Measurements from ENCODE around the gene OPTC.
A peak's percentile ranks its signal among the peaks of the same experiment; 100 is the strongest.

Gene OPTC

DNA sequence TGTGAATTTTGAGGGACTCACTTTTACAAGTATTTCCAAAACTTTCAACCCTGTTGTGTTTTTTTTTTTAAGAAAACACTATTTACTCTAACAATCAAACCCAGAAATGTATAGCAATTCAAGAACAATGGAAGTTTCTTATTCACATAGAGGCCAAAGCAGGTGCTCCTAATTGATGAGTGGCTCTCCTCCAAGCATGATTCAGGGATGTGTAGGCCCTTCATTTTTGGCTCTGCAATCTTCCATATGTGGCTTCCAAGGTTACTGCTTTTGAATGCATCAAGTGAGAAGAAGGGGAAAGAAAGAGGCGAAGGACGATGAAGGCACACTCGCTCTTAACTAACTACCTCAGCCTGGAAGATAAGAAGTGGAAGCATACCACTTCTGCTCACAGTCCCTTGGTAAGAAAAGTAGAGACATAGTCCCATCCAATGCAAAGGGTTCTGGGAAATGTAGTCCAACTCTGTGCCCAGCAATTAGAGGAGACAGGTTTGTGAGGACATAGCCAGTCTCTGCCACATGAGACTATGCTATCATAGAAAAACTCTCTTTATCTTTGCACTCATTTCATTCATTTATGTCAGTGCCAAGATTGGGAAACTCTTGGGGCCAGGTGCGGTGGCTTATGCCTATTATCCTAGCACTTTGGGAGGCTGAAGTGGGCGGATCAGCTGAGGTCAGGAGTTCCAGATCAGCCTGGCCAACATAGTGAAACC lies 46.0 kb downstream of the OPTC start:
- DNase-seq, result peak; percentile 41

DNA sequence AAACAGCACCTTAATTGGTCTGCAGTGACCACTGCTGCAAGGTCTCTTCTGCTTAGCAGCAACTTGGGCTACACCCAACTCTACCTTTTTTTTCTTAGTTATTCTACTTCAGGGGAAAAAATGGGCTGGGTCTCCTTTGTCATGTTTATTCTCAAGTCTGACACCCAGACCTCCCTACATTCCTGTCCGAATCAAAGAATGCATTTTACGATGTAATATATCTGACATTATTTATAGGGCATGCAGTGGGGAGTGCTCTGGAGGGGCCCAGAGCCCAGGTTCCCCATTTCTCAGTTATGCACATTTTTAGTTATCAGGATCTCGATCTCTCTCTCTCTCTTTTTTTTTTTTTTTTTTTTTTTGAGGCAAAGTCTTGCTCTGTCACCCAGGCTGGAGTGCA lies 50.5 kb downstream of the OPTC start:
- DNase-seq, result no peak

DNA sequence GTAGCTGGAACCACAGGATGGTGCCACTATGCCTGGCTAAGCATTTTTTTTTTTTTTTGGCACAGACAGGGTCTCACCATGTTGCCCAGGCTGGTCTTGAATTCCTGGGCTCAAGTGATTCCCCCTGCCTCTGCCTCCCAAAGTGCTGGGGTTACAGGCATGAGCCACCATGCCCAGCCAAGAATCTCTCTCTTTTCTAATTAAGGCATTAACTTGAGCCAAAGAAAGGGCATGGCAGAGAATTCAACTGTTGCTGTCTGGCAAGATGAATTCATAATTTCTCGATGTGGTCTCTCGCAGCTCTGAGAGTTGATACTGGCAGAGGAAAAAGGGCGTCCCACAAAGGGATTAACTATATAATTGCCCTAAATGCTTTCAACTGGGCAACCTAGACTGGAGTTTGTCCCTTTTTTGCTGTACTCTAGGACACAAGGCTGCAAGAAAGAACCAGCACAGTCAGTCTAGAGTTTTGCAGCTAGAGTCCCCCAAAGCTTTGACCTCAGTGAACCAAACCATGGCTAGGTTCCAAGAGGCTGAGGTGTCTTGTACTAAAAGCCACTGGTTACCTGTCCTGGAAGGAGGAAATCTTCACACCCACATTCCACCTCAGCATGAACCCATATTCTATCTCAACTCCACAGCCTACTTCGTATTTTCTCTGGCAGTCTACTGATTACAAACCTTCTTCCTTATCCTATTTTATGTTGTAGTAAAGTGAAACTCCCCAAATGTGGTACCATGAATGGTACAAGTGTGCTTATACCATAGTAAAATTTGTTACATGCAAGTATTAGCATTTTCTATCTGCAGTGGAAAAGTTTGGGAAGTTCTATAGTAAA lies 51.2 kb downstream of the OPTC start:
- no peak for DNase-seq

DNA sequence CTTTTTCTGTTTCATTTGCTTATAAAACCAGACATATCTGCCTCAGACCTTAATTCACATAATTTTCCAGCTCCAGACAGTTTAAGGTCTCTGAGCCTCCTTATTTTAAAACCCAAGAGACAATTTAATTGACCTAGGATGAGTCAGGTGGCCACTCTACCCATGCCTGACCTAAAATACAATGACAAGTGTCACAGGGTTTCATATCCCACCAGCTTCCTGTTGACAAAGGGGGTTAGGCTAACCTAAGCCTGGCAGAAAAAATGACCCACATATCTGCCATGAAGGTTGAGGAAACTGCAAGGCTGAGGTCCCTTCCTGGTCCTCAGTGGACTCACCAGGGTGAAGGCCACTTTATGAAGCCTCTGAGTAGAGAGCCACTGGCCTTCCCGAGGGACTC lies 52.3 kb downstream of the OPTC start:
- DNase-seq, result peak; percentile 12

DNA sequence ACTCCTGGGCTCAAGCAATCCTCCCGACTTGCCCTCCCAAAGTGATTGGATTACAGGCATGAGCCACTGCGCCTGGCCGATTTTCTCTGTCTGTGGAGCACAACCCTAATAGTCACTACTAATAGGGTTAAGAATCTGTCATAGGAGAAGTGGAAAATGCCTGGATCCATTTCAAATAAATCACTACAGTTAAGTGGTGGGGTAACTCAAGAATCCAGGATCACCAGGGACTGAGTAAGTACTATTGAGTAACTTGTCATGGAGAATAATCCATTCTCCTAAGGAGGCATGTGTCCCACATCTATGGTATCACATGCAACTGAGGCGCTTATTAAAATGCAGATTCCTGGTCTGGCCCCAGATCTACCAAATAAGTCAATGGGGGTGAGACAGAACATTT lies 53.2 kb downstream of the OPTC start:
- no peak for DNase-seq

DNA sequence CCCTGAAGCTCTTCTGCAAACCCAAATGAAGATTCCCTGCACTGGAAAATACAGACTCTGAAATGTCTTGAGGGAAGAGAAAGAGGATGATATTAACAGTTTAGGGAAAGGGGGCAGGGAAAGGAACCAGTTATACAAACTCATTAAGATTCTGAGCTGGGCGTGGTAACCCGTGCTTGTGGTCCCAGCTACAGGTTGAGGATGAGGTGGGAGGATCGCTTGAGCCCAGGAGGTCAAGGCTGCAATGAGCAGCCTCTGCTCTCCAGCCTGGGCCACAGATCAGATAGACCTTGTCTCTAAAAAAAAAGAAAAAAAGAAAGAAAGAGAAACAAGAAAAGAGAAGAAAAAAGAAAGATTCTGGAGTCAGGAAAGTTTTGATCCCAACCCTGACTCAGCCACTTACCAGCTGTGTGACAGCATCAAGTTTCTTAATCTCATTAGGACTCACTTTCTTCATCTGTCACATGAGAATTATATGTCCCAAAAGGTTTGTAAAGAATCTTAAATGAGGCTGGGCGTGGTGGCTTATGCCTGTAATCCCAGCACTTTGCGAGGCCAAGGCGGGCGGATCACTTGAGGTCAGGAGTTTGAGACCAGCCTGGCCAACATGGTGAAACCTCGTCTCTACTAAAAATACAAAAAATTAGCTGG lies 53.9 kb downstream of the OPTC start:
- DNase-seq, result no peak

DNA sequence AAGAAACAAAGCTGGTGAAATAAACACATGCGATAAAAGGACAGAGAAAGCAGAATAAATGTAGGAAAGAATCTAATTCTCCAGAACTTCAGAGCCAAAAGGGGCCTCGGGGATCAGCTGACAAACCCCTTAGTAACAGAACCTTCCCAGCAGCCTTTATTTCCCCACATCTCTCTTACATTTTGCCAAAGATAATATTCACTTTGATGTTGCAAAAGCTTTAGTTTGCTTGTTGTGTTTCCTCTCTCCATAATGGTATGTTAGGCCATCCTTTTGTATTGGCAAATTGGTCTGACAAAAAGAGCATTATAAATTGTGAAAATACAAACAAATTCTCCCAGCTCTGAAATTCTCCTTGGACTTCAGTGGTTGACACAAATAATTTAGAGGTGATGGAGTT lies 54.9 kb downstream of the OPTC start:
- no peak for DNase-seq

DNA sequence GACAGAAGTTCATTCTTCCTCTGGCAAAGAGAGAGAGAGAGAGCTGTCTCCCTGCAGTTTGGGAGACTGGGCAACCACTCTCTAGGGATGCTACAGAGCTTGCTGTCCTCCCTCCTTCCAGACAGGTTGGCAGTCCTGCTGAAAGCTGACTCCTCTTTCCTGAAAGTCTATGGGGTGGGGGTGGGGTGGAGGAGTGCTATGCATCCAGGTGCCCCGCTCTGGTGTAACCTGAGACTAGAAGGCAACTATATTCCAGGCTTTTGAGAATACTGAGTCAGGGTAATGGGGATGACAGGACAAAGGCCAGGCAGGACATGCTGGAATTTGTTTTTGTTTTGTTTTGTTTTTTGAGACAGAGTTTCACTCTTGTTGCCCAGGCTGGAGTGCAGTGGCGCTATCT lies 55.4 kb downstream of the OPTC start:
- peak; percentile 74 for DNase-seq

DNA sequence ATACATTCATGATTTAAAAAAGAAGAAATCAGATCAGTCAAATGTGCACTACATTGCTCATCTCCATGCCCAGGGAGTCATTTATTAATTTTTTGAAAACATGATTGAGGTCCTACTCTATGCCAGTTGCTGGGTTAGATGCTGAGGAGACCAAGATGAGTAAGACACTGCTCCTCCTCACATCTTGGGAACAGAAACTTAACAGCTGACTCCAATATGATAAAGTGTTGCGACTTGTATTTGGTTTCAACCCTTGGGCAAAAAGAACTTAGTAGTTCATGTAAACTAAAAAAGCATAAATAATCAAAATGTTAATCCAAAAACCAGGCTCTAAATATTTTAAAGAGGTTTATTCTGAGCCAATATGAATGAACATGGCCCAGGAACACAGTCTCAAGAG lies 56.9 kb downstream of the OPTC start:
- no peak for DNase-seq

DNA sequence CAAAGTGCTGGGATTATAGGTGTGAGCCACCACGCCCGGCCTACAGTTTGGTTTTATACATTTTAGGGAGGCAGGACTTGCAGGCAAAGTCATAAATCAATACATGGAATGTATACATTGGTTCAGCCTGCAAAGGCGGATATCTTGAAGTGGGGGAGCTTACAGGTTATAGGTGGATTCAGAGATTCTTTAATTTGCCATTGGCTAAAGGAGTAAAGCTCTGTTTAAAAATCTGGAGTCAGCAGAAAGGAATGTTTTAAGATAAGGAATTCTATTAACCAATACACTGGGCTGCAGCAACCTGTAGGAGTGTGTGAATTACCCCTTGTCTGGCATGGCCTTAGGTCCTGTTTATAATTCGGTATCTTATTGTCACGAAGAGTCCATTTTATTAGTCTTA lies 57.6 kb downstream of the OPTC start:
- no peak for DNase-seq

DNA sequence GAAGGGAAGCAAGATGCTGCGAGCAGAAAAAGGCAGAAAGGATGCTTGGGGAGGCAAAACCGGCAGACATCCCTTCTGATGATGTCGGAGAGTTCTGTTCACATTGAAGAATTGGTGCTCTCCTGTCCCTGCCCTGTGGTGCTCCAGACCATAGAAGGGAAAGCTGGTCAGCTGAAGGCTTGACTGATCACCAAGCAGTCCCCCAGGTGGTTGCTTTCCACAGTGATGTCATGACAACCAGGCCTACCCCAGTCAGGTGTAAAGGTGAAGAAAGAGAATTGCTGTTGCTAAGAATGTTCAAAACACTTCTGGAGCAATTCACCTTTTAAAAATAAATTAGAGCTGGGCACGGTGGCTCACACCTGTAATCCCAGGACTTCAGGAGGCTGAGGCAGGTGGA lies 59.5 kb downstream of the OPTC start:
- no peak for DNase-seq

DNA sequence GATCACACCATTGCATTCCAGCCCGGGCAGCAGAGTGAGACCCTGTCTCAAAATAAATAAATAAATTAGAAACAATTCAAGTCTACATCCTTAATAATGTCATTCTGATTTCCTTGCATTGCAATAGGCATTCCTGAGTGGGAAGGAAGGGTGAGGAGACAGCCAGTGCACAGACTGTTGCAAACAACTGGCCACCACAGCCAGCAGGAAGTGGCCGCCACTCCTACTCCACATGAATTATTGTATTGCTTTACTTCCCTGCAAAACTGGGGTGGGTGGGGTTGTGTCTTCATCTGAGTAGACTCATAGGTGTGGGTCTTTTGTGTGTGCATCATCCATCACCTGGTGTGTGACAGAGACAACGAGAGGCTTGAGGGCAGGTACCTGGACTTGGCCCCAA lies 60.1 kb downstream of the OPTC start:
- no peak for DNase-seq

DNA sequence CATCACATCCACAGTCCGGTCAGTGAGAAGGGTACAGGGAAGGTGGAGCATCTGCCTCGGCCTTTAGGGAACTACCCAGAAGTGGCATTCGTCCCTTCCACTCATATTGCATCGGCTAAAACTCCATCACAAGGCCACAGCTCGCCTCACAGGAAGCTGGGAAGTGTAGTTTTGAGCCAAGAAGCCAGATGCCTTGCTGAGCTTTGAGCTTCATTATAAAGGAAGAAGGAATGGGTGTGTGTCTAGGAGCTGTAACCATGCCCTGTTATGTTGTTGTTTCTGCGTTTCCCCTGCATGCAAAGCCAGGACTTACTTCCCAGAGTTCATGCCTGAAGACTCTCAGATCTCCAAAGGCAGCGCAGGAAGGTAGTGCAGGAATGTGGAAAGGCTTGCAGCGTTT lies 61.1 kb downstream of the OPTC start:
- DNase-seq, result no peak

DNA sequence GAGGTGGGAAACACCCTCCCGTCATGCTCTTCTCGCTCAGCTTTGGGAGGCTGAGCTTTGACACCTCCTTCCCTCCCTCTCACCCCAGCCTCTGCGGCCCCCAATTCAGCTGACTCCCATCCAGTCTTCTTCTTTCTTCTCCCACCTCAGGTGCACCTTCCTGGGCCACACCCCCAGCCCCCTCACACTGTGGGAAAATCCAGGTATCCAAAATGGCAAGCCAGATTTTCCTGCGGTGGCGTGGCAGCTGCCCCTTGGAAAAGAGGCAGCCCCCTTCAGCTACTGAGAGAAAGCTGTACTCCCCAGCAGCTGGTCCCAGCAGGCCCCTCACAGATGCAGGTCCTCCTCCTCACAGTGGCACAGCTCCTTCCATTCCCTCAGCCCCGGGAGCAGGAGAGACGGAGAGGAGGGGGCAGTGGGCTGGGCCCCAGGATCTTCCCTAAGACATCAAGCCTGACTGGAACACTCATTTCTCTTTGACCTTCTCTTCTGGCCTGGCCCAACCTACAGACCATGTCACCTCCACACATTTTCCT lies 61.6 kb downstream of the OPTC start:
- no peak for DNase-seq

DNA sequence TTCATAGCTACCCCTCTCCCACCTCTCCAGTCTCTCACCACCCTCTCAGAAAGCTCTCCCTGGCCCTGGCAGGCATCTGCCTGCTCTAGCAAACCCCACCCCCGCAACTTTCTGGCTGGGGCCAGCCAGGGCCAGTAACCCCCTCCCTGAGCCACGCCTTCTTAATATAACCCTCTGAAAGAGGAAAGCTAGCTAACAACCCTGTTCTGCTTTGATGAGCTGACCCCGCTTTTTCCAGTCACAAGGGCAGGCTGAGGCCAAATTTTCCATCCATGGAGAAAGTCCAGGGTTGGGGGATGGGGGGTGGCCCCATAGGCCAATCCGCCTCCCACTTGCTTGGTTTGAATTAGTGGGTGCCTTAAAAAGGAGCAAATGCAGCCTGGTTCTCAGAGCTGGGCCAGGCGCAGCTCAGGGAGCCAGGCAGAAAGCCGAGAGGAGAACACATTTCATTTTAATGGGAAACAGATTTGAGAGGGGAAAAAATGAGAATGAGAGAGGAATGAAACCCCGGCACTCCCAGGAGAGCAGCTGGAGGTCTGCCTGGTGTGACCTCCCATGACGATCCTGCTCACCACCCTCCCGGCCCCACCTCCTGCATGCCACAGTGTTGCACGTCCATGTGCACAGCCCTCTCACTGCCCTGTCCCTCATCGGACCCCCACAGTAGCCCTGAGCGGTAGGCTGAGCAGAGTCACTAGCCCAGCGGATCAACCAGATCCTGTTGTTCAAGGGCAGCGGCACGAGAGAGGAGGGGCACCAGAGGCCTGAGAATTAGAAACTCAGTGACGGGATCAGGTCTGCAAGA lies 62.3 kb downstream of the OPTC start:
- no peak for DNase-seq

DNA sequence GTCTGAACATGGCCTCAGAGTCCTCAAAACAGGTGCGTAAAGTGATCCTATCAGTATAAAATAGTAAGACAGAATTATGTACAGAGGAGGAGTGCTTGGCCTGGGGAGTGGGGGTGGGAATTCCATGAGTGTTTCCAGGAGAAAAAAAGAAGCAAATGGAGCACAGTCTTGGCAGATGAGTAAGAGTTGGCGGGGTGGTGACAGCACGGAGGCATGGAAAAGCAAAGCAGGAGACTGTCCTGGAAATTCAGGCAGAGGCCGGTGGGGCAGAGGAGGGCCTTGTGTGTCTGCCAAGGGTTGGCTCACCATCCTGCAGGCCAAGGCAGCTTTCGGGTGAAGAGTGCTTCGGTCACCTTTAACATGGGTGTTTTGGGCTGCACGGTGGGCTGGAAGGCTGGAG lies 63.4 kb downstream of the OPTC start:
- no peak for DNase-seq

DNA sequence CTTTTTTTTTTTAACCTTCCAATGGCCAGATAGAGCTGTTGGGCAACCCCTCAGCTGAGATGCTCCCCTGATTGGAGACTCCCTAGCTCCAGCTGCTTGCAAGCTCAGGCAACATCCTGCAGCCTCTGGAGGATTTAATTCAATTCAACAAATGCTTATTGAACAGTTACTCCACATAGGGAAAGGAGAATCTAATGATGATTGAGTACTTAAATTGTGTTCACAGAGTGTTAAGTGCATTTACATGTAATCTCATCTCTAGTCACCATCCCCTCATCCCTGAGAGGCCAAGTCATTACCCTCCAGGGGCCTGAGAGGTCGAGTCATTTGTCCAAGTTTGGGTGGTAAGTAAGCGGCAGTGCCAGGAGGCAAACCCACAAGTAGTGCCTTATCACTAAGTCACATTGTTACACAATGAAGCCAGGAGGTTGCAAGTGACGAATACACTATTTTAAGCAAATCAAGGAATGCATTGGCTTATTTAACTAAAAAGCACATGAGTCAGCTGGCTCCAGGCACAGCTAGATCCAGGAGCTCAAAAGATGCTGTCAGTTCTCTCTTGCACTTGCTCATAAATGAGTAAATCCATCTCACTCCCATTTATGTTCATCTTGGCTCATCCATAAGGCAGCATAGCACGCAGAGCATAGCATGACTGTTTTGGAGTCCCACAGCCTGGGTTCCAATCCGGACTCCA lies 64.3 kb downstream of the OPTC start:
- no peak for DNase-seq
